DND-41 (cell line): ENCODE measurements around the gene CARMIL3.

Experiments
- CTCF ChIP-seq: IDR thresholded peaks from 2 replicates; pipeline ENCODE4 v1.5.1; 2012; ENCODE audit warnings: borderline replicate concordance, low read length, moderate library complexity, mild to moderate bottlenecking; ENCODE audit not compliant: poor library complexity, severe bottlenecking; ENCODE audit errors: extremely low read depth
- EZH2 ChIP-seq: IDR thresholded peaks from 3 replicates; pipeline ENCODE4 v1.6.1; 2012; ENCODE audit warnings: borderline replicate concordance, low read depth, mild to moderate bottlenecking, moderate library complexity, low read length, inconsistent platforms; ENCODE audit not compliant: severe bottlenecking

GRCh38 chr14:24059841-24060388, 8.1 kb downstream of the CARMIL3 start:
- TF ChIP-seq CTCF, result no peak
- no peak for TF ChIP-seq EZH2
